KOPT-K1 (cell line): ENCODE measurements around the gene TXNDC11.

Source experiments
- H3K27ac ChIP-seq: fragments of 200-600 bp; sonication (generic); 2 replicates; pipeline ENCODE4 v1.5.1; 2016; ENCODE audit warnings: antibody characterized with exemption, mild to moderate bottlenecking, low read depth, low read length; ENCODE audit not compliant: poor library complexity, severe bottlenecking
- H3K36me3 ChIP-seq: fragments of 200-600 bp; sonication (generic); 2 replicates; pipeline ENCODE4 v1.5.1; 2017; ENCODE audit warnings: antibody characterized with exemption, mild to moderate bottlenecking, low read length, moderate library complexity; ENCODE audit not compliant: insufficient read depth
- H3K9me3 ChIP-seq: fragments of 200-600 bp; sonication (generic); 2 replicates; pipeline ENCODE4 v1.5.1; 2017; ENCODE audit warnings: antibody characterized with exemption, low read length, mild to moderate bottlenecking; ENCODE audit not compliant: insufficient read depth, poor library complexity, severe bottlenecking

Gene TXNDC11

GRCh38 chr16:11717811-11718210 is 24.8 kb downstream of the TXNDC11 start:
- Histone ChIP-seq H3K27ac (no peak overlapping the region), H3K36me3 (peaks cover 74% of the 10 kb centered on the region), H3K9me3 (no peaks in the 10 kb centered on the region)

GRCh38 chr16:11716336-11716735 is 26.3 kb downstream of the TXNDC11 start:
- H3K9me3 ChIP-seq: no peaks in the 10 kb centered on the region
- peaks cover 72% of the 10 kb centered on the region for H3K36me3 ChIP-seq
- H3K27ac ChIP-seq: no peak overlapping the region

- Histone ChIP-seq H3K27ac (no peak overlapping the region), H3K9me3 (no peaks in the 10 kb centered on the region), H3K36me3 (peaks cover 73% of the 10 kb centered on the region)
Observed at GRCh38 chr16:11715246-11715947, 27.3 kb downstream of the TXNDC11 start.

GRCh38 chr16:11712122-11712521 is 30.5 kb downstream of the TXNDC11 start:
- peaks cover 66% of the 10 kb centered on the region for H3K36me3 ChIP-seq
- H3K9me3 ChIP-seq: no peaks in the 10 kb centered on the region
- H3K27ac ChIP-seq: no peak overlapping the region

- no peak overlapping the region for H3K27ac ChIP-seq
- H3K36me3 ChIP-seq: peaks cover 67% of the 10 kb centered on the region
- no peaks in the 10 kb centered on the region for H3K9me3 ChIP-seq
Observed at GRCh38 chr16:11711662-11712061, 31.0 kb downstream of the TXNDC11 start.

- Histone ChIP-seq H3K36me3 (peaks cover 59% of the 10 kb centered on the region), H3K27ac (no peak overlapping the region), H3K9me3 (no peaks in the 10 kb centered on the region)
Observed at GRCh38 chr16:11708421-11708820, 34.2 kb downstream of the TXNDC11 start.

GRCh38 chr16:11707679-11708197 is 34.9 kb downstream of the TXNDC11 start:
- Histone ChIP-seq H3K9me3 (no peaks in the 10 kb centered on the region), H3K36me3 (peaks cover 59% of the 10 kb centered on the region), H3K27ac (no peak overlapping the region)

GRCh38 chr16:11706180-11706742 is 36.4 kb downstream of the TXNDC11 start:
- no peak overlapping the region for H3K27ac ChIP-seq
- H3K9me3 ChIP-seq: no peaks in the 10 kb centered on the region
- peaks cover 47% of the 10 kb centered on the region for H3K36me3 ChIP-seq

GRCh38 chr16:11705311-11706025 is 37.2 kb downstream of the TXNDC11 start:
- H3K36me3 ChIP-seq: peaks cover 46% of the 10 kb centered on the region
- no peak overlapping the region for H3K27ac ChIP-seq
- no peaks in the 10 kb centered on the region for H3K9me3 ChIP-seq

GRCh38 chr16:11700264-11701029 is 42.2 kb downstream of the TXNDC11 start:
- peaks cover 66% of the 10 kb centered on the region for H3K36me3 ChIP-seq
- H3K9me3 ChIP-seq: no peaks in the 10 kb centered on the region
- H3K27ac ChIP-seq: no peak overlapping the region

- Histone ChIP-seq H3K9me3 (no peaks in the 10 kb centered on the region), H3K27ac (no peak overlapping the region), H3K36me3 (peaks cover 77% of the 10 kb centered on the region)
Observed at GRCh38 chr16:11699234-11699894, 43.3 kb downstream of the TXNDC11 start.

- Histone ChIP-seq H3K27ac (no peak overlapping the region), H3K36me3 (peaks cover 77% of the 10 kb centered on the region)
Observed at GRCh38 chr16:11698271-11698689, 44.4 kb downstream of the TXNDC11 start.

GRCh38 chr16:11697319-11697718 is 45.3 kb downstream of the TXNDC11 start:
- H3K9me3 ChIP-seq: no peaks in the 10 kb centered on the region
- peaks cover 80% of the 10 kb centered on the region for H3K36me3 ChIP-seq
- H3K27ac ChIP-seq: no peak overlapping the region

More at GRCh38 chr16:11698271-11698689, 44.4 kb downstream of the TXNDC11 start:
- H3K9me3 ChIP-seq: no peaks in the 10 kb centered on the region

GRCh38 chr16:11696266-11697012 is 46.2 kb downstream of the TXNDC11 start:
- H3K9me3 ChIP-seq: no peaks in the 10 kb centered on the region
- no peak overlapping the region for H3K27ac ChIP-seq
- peaks cover 89% of the 10 kb centered on the region for H3K36me3 ChIP-seq
